ENCODE measurements around the gene YBX3. TPM values are rescaled to one million over a fixed set of nuclear protein-coding genes. Genes with fewer than 3 reads are reported as not detected.

The YBX3 gene
- total RNA-seq, 4 donors from 2014 or later = 3,451 to 6,393 (median 4,786) TPM

DNA sequence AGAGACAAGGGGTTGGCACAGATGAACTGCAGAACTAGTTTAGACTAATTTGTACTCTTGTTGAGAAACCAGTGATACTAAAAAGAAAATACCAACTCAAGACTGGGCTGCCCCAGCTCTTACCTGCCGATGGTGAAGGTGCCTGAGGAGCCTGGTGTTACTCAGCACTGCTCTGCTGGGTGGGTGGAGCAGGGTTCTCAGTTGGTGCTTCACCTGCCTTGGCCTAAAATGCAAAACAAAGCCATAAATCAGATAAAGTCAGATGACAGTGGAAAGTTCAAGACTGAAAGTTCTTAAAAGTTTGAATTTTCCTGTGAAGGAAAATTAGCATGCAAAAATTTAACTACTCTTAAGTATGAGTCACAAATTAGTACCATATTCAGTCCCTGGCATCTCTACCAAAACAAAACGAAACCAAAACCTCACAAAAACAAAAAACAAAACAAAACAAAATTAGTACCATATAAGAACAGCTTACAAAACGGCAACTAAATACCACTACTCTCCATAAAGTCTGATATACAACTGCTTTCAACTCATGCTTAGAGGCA is 21.9 kb downstream of the YBX3 start:
- Histone ChIP-seq H3K27me3 (no peaks in the 10 kb centered on the region), H3K4me1 (peaks cover 33 to 53% of the 10 kb centered on the region in 2 donors), H3K9me3 (no peaks in the 10 kb centered on the region), H3K27ac (peak overlapping the region; percentile 97 to 100 (median 98)), H3K4me3 (no peak overlapping the region), H3K36me3 (peaks cover 24 to 96% of the 10 kb centered on the region in 2 donors)
- no peak for ATAC-seq
- intact Hi-C loops (cut with DNase I; ENCODE audit: low total_unique reads) (no loop called here), in situ Hi-C loops (cut with MboI; ENCODE audit: low sequenced_read_pairs in 4 of 4) (loop anchor here in 2 of 4 donors (25.0 kb wide), 2 partner anchors 489 to 1086 kb away; partner anchors contain the start of gene GABARAPL1 (in 2 of the 2))
- TF ChIP-seq POLR2A (IDR thresholded peaks at IDR 0.05) (no peak), CTCF (IDR thresholded peaks at IDR 0.05 in 4 of 5, conservative IDR thresholded peaks at IDR 0.05 in 1 of 5) (no peak)
- no peak for DNase-seq

- intact Hi-C loops (cut with DNase I; ENCODE audit: low total_unique reads) = no loop called here
- H3K9me3 ChIP-seq = no peaks in the 10 kb centered on the region
- no peak for DNase-seq
- no peak for TF ChIP-seq CTCF (IDR thresholded peaks at IDR 0.05 in 4 of 5, conservative IDR thresholded peaks at IDR 0.05 in 1 of 5)
- no peak for TF ChIP-seq POLR2A (IDR thresholded peaks at IDR 0.05)
- peaks cover 26 to 47% of the 10 kb centered on the region in 2 donors for H3K4me1 ChIP-seq
- in situ Hi-C loops (cut with MboI; ENCODE audit: low sequenced_read_pairs in 4 of 4) = loop anchor here in 2 of 4 donors (25.0 kb wide), 2 partner anchors 488 to 1087 kb away; partner anchors contain the start of gene GABARAPL1 (in 2 of the 2)
- no peaks in the 10 kb centered on the region for H3K27me3 ChIP-seq
- H3K36me3 ChIP-seq = peaks cover 24 to 90% of the 10 kb centered on the region in 2 donors
- H3K4me3 ChIP-seq = no peak overlapping the region
- peak overlapping the region; percentile 97 to 100 (median 98) for H3K27ac ChIP-seq
- ATAC-seq = no peak
These were observed 22.5 kb downstream of the YBX3 start for GRCh38 chr12:10700581-10700980.

- in situ Hi-C loops (cut with MboI; ENCODE audit: low sequenced_read_pairs in 4 of 4) = no loop called here
- intact Hi-C loops (cut with DNase I; ENCODE audit: low total_unique reads) = no loop called here
- H3K36me3 ChIP-seq = peaks cover 24 to 70% of the 10 kb centered on the region in 2 donors
- ATAC-seq (no peak), DNase-seq (no peak)
- H3K27ac ChIP-seq = peak overlapping the region; percentile 17 to 49 (median 32)
- no peaks in the 10 kb centered on the region for H3K9me3 ChIP-seq
- TF ChIP-seq POLR2A (IDR thresholded peaks at IDR 0.05) = no peak
- no peak for TF ChIP-seq CTCF (IDR thresholded peaks at IDR 0.05 in 4 of 5, conservative IDR thresholded peaks at IDR 0.05 in 1 of 5)
- no peaks in the 10 kb centered on the region for H3K27me3 ChIP-seq
- H3K4me1 ChIP-seq = peaks cover 14 to 33% of the 10 kb centered on the region in 2 donors
- no peak overlapping the region for H3K4me3 ChIP-seq
These were observed 25.3 kb downstream of the YBX3 start for GRCh38 chr12:10697862-10698261.

DNA sequence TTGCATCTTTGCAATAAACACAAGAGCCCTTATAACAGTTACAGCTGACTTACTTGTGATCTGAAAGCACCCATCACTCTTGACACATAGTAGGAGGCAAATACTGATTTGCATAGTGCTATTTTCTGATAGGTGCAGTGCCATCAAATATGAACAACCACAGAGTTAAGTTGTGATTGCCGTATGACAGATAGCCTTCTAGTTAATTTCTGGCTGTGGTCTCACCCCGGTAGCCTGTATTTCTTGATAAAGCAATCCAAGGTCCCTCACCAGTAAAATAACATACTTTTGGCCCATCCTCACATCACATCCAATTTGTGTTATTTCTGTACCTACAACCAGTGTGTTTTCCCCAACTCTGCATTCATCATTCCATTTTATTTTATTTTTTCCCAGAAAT is 26.0 kb downstream of the YBX3 start:
- Histone ChIP-seq H3K4me3 (no peak overlapping the region), H3K9me3 (no peaks in the 10 kb centered on the region), H3K27ac (peak overlapping the region in 3 of 4 donors; percentile 3 to 69 (median 36)), H3K4me1 (peaks cover 17 to 29% of the 10 kb centered on the region in 2 donors), H3K27me3 (no peaks in the 10 kb centered on the region), H3K36me3 (peaks cover 24 to 70% of the 10 kb centered on the region in 2 donors)
- TF ChIP-seq POLR2A (IDR thresholded peaks at IDR 0.05) = no peak
- no peak for TF ChIP-seq CTCF (IDR thresholded peaks at IDR 0.05 in 4 of 5, conservative IDR thresholded peaks at IDR 0.05 in 1 of 5)
- in situ Hi-C loops (cut with MboI; ENCODE audit: low sequenced_read_pairs in 4 of 4) = no loop called here
- ATAC-seq = no peak
- no peak for DNase-seq
- intact Hi-C loops (cut with DNase I; ENCODE audit: low total_unique reads) = no loop called here

Measured in gastrocnemius medialis (tissue), 4 donors.